ENCODE results near the gene AGR2.

DNA sequence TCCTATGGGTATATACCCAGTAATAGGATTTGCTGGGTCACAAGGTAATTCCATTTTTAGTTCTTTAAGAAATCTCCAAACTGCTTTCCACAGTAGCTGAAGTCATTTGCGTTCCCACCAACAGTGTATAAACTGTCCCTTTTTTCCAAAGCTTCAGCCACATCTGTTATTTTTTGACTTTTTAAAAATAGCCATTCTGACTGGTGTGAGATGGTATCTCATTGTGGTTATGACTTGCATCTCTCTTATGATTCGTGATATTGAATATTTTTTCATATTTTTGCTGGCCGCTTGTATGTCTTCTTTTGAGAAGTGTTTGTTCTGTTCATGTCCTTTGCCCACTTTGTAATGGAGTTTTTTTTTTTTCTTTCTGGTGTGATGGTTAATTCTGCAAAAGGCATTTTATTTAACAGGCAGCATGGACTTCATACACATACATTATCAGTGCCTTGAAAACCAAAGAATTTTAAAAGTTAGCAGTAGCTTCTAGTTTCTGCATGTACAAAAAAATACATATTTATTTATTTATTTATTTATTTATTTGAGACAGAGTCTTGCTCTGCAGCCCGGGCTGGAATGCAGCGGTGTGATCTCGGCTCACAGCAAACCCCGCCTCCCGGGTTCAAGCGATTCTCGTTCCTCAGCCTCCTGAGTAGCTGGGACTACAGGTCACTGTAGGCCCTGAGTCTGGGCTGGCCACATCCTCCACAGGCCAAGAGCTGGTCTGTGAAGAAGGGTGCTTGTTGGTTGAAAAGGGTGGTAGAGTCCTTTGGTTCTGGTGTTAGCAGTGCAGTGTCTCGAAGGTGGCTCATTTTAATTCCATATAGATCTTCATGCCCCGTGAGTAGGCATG, 44.7 kb upstream of the AGR2 start:
- TF ChIP-seq, protein P1, sequence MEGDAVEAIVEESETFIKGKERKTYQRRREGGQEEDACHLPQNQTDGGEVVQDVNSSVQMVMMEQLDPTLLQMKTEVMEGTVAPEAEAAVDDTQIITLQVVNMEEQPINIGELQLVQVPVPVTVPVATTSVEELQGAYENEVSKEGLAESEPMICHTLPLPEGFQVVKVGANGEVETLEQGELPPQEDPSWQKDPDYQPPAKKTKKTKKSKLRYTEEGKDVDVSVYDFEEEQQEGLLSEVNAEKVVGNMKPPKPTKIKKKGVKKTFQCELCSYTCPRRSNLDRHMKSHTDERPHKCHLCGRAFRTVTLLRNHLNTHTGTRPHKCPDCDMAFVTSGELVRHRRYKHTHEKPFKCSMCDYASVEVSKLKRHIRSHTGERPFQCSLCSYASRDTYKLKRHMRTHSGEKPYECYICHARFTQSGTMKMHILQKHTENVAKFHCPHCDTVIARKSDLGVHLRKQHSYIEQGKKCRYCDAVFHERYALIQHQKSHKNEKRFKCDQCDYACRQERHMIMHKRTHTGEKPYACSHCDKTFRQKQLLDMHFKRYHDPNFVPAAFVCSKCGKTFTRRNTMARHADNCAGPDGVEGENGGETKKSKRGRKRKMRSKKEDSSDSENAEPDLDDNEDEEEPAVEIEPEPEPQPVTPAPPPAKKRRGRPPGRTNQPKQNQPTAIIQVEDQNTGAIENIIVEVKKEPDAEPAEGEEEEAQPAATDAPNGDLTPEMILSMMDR (conservative IDR thresholded peaks at IDR 0.05 in 1 of 2, IDR thresholded peaks at IDR 0.05 in 1 of 2; ENCODE audit: low read depth in 1 of 2, low read length in 2 of 2), result no peak
- TF ChIP-seq EZH2 (IDR thresholded peaks at IDR 0.05; ENCODE audit: low read length, missing control alignments), result no peak
